A549 (cell line): ENCODE measurements around the gene PLCB1.

Experiments
- BHLHE40 ChIP-seq: IDR thresholded peaks from 2 replicates; pipeline ENCODE4 v1.6.1; 2012; ENCODE audit warnings: low read depth, low read length, inconsistent platforms
- HDAC2 ChIP-seq: fragments of 200-600 bp; sonication (generic); IDR thresholded peaks from 2 replicates; pipeline ENCODE4 v1.6.1; 2016
- MYC ChIP-seq: IDR thresholded peaks from 2 replicates; pipeline ENCODE4 v1.6.1; 2012; ENCODE audit warnings: mild to moderate bottlenecking, inconsistent platforms, low read length, improper control_type of control experiment, borderline replicate concordance

DNA sequence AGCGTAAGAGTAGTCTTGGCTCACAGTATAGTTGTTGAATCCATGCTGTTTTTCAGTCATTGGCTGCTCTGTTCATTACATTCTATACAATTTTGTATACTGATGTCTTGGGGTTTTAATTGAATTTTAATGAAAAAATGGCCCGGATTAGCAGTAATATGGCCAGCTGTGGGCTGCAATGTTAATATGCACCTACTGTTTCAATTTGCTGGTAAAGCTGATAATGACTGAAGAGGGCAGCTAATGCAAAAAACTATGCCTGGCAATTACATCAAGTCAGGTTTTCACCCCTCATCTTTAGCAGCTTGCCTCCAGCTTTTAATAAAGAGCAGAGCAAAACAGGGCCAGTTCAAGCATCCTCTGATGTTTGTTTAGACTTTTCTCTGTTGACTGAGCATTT, 394.5 kb downstream of the PLCB1 start:
- TF ChIP-seq HDAC2 = no peak
- TF ChIP-seq MYC = no peak
- TF ChIP-seq BHLHE40 = no peak
